Common myeloid progenitor, CD34-positive (primary cell): ENCODE data around the gene ATAD3C.
"Not testable (repeated sequence)": the region's sequence is repeated elsewhere in the genome, so short reads cannot be mapped to it uniquely, and the experiment has no call there.

Experiments
- CTCF ChIA-PET: fragments of 350-600 bp; sonication (Branson Sonifier 250); formaldehyde crosslinking; loops from one replicate; lab custom pipeline; 2021; ENCODE audit warnings: antibody characterized with exemption; lab: Charles Lee
- POLR2A ChIA-PET: fragments of 350-600 bp; sonication (Branson Sonifier 250); formaldehyde crosslinking; loops from one replicate; lab custom pipeline; 2021; ENCODE audit warnings: antibody characterized with exemption; lab: Charles Lee
- DNase-seq, 3 donors: peaks; one replicate each; pipeline versions ENCODE4 v3.0.0 to v3.0.0-alpha.2; 2013
- H3K27ac ChIP-seq, 2 experiments: 1 replicate in 1 of 2; 2 replicates in 1 of 2; pipeline ENCODE4 v1.7.0; 2013; ENCODE audit warnings: inconsistent platforms in 2 of 2, low read length in 2 of 2, mild to moderate bottlenecking in 2 of 2, low read depth in 1 of 2, moderate library complexity in 1 of 2; ENCODE audit not compliant: severe bottlenecking in 2 of 2, insufficient read depth in 1 of 2, poor library complexity in 1 of 2
- H3K27me3 ChIP-seq, 5 experiments: replicated peaks in 2 of 5; 1 replicate in 3 of 5; 2 replicates in 2 of 5; pipeline versions ENCODE4 v1.6.1 to v1.7.0; 2013; ENCODE audit warnings: low read length in 4 of 5, mild to moderate bottlenecking in 2 of 5, moderate library complexity in 2 of 5, inconsistent platforms in 1 of 5; ENCODE audit not compliant: insufficient read depth in 5 of 5, control insufficient read depth in 4 of 5
- H3K36me3 ChIP-seq, 4 experiments: 1 replicate in 2 of 4; 2 replicates in 2 of 4; pipeline versions ENCODE4 v1.6.1 to v1.7.0; 2013; ENCODE audit warnings: low read length in 3 of 4, control low read depth in 1 of 4, mild to moderate bottlenecking in 1 of 4; ENCODE audit not compliant: control insufficient read depth in 4 of 4, insufficient read depth in 4 of 4
- H3K4me1 ChIP-seq, 4 experiments: 1 replicate in 3 of 4; 2 replicates in 1 of 4; pipeline versions ENCODE4 v1.6.1 to v1.7.1; 2013; ENCODE audit warnings: low read length in 3 of 4, mild to moderate bottlenecking in 3 of 4, control low read depth in 1 of 4, inconsistent platforms in 1 of 4, moderate library complexity in 1 of 4; ENCODE audit not compliant: control insufficient read depth in 4 of 4, insufficient read depth in 4 of 4; ENCODE audit errors: control extremely low read depth in 1 of 4
- H3K4me3 ChIP-seq, 7 experiments: 1 replicate in 4 of 7; 2 replicates in 3 of 7; pipeline versions ENCODE4 v1.5.1 to v1.7.0; 2013; ENCODE audit warnings: mild to moderate bottlenecking in 7 of 7, low read length in 6 of 7, moderate library complexity in 6 of 7, inconsistent platforms in 2 of 7, low read depth in 2 of 7, control low read depth in 1 of 7; ENCODE audit not compliant: insufficient read depth in 4 of 7, control insufficient read depth in 1 of 7; ENCODE audit errors: extremely low read depth in 1 of 7
- H3K9me3 ChIP-seq, 5 experiments: 1 replicate in 4 of 5; 2 replicates in 1 of 5; pipeline versions ENCODE4 v1.6.1 to v1.7.1; 2013; ENCODE audit warnings: low read length in 4 of 5, mild to moderate bottlenecking in 2 of 5, inconsistent platforms in 1 of 5, low read depth in 1 of 5, moderate library complexity in 1 of 5; ENCODE audit not compliant: control insufficient read depth in 4 of 5, insufficient read depth in 2 of 5; ENCODE audit errors: control extremely low read depth in 1 of 5
- WGBS: methylation state at CpG from one replicate; pipeline ENCODE4 v1.1.5; 2013; ENCODE audit not compliant: insufficient coverage; 5-methylcytosine and 5-hydroxymethylcytosine counted together

The ATAD3C gene

DNA sequence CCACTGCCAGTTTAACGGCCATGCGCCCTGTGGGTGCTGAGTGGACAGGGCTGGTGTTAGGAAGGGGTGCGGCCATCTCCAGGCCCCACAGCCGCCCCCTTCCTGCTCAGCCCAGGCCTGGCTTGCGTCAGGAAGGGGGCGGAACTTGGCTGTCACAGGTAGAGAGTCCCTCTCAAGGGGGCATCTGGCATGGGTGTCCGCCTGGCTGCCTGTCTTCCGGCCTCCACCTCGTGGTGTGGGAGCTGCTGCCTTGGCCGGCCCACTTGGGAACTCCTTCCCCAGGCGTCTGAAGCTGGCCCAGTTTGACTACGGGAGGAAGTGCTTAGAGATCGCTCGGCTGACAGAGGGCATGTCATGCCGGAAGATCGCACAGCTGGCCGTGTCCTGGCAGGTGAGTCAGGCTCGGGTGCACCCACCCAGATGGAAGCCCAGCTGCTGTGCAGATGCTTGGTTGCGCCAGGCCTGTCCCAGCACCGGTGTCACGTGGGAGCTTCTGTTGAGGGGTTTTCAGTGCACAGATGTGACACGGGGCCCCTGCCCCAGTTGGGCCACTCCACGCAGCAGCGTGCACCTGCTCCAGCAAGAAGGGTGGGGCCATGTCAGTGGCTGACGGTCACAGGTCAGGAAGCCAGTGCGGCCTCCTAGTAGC lies 13.0 kb downstream of the ATAD3C start:
- DNase-seq, result peak in 2 of 3 donors; percentile 47 to 66
- peak overlapping the region in 1 of 7 experiments; percentile 16 for H3K4me3 ChIP-seq
- H3K36me3 ChIP-seq, result no peaks in the 10 kb centered on the region
- WGBS, result 83% methylated on average over 23 of the region's 26 CpGs
- ChIA-PET POLR2A (no interaction called here), CTCF (interaction anchor here (0.8 to 2.1 kb wide), 3 partner anchors 21 to 42 kb away, joined by 3 to 8 read pairs (median 5); no protein-coding TSS in a partner anchor)
- H3K9me3 ChIP-seq, result no peaks in the 10 kb centered on the region
- peaks cover 0 to 2% (median 0%) of the 10 kb centered on the region in 5 experiments for H3K27me3 ChIP-seq
- peaks cover 0 to 21% (median 9%) of the 10 kb centered on the region in 4 experiments for H3K4me1 ChIP-seq
- no peak overlapping the region for H3K27ac ChIP-seq

GRCh38 chr1:1463312-1463711 lies 13.8 kb downstream of the ATAD3C start:
- Histone ChIP-seq H3K9me3 (no peaks in the 10 kb centered on the region), H3K4me3 (no peak overlapping the region), H3K27ac (no peak overlapping the region), H3K4me1 (peaks cover 0 to 21% (median 9%) of the 10 kb centered on the region in 4 experiments), H3K27me3 (peaks cover 0 to 2% (median 0%) of the 10 kb centered on the region in 5 experiments), H3K36me3 (no peaks in the 10 kb centered on the region)
- ChIA-PET CTCF (interaction anchor here (1.5 to 2.1 kb wide), 2 partner anchors 22 to 42 kb away, joined by 5 to 8 read pairs; no protein-coding TSS in a partner anchor), POLR2A (interaction anchor here (0.6 kb wide), 1 partner anchor 13 kb away, joined by 3 read pairs; no protein-coding TSS in a partner anchor)
- no peak for DNase-seq
- WGBS, result 100% methylated on average over 4 of the region's 7 CpGs

DNA sequence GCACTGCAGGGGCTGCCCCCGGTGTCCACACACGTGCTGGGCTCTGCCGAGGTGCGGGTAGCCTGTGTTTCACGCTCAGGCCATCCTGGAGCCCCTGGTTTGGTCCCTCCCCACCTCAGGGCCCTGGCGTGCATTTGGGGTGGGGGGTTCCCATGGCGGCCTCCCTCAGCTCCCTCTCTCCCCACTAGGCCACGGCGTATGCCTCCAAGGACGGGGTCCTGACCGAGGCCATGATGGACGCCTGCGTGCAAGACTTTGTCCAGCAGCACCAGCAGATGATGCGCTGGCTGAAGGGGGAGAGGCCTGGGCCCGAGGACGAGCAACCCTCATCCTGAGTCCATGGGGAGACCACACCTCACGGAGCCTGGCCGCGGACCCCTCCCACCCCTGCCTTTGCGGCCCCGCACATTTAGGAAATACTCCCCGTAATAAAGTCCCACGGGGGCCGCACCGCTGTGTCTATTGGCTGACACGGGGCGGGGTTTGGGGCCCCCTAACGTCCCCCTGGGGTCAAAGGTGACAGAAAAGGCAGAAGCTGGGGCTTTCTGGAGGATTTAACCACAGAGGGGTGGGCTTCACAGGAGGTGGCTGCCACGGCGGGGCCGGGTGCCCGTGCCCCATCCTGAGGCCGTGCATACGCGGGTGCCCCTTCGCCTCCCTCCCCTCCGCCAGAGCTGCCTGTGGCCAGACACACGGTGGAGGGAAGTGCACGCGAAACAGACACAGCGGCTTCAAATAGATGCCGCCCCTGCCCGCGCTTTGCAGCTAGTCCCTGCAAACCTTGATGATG lies 18.9 kb downstream of the ATAD3C start:
- POLR2A ChIA-PET, H3K27me3 ChIP-seq, H3K27ac ChIP-seq, H3K36me3 ChIP-seq, H3K4me3 ChIP-seq, CTCF ChIA-PET, H3K9me3 ChIP-seq: not testable (repeated sequence)
- WGBS, result 91% methylated on average over 7 of the region's 44 CpGs
- DNase-seq, result peak in 2 of 3 donors; percentile 17 to 30
- peaks cover 7 to 19% (median 14%) of the 10 kb centered on the region in 4 experiments for H3K4me1 ChIP-seq

- Histone ChIP-seq H3K27ac (peak overlapping the region; percentile 66 to 84), H3K4me1 (peaks cover 7 to 23% (median 14%) of the 10 kb centered on the region in 4 experiments), H3K4me3 (peak overlapping the region; percentile 50 to 92 (median 85)), H3K27me3 (no peaks in the 10 kb centered on the region), H3K36me3 (peaks cover 0 to 2% (median 0%) of the 10 kb centered on the region in 4 experiments), H3K9me3 (no peaks in the 10 kb centered on the region)
- 33% methylated on average over 9 of the region's 16 CpGs for WGBS
- peak in 2 of 3 donors; percentile 37 to 54 for DNase-seq
- ChIA-PET POLR2A (no interaction called here), CTCF (no interaction called here)
These were observed 21.3 kb downstream of the ATAD3C start for GRCh38 chr1:1470626-1471388.

GRCh38 chr1:1471389-1472052 lies 22.0 kb downstream of the ATAD3C start, which contains the start of gene ATAD3B:
ATAD3B (plus strand) TSS chr1:1471765; CDS start chr1:1471885, 120 bp downstream.
- Histone ChIP-seq H3K36me3 (peaks cover 0 to 2% (median 0%) of the 10 kb centered on the region in 4 experiments), H3K27ac (peak within 1 kb of the TSS; percentile 66 to 84), H3K4me3 (peak within 1 kb of the TSS; percentile 50 to 92 (median 85)), H3K27me3 (no peaks in the 10 kb centered on the region), H3K4me1 (peaks cover 7 to 23% (median 14%) of the 10 kb centered on the region in 4 experiments), H3K9me3 (no peaks in the 10 kb centered on the region)
- POLR2A ChIA-PET, result no interaction called here
- under 1% methylated on average over 42 of the region's 87 CpGs for WGBS
- peak; percentile 92 to 95 (median 92) for DNase-seq
- CTCF ChIA-PET, result no interaction called here

DNA sequence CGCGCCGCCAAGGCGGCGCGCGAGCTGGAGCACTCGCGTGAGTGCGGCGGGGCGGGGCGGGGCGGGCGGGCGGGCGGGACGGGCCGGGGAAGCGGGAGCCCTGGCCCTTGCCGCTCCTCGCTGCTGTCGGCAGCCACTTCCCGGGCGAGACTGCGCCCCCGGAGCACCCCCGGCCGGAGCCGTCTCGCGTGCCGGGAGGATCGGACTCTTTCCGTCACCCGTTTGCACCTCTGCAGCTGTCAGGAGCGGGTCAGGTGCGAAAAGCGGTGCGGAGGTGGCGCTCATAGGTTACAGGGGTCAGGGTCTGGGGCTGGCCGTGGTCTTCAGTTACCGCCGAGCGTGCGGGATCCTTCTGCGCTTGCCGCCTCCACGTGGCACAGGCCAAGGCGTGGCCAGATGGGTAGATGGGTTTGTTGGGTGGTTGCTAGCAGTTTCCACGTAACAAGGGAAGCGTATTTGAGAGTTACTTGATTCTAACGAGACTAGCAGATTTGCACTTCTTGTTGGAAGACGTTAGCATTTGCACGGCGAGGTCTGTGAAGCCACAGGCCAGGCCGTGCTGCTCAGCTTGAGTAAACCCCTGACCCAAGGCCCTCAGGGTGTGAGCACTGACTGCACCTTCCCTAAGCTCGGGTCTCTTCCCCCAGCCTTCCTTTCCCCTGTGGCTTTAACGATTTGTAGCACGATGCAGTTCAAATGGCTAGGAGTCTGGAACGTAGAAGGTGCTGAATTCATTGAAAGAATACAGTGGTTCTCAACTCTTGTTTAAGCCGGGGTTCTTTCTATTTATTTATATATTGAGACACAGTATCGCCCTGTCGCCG lies 22.8 kb downstream of the ATAD3C start:
- POLR2A ChIA-PET, H3K36me3 ChIP-seq, H3K27me3 ChIP-seq, H3K9me3 ChIP-seq, CTCF ChIA-PET, DNase-seq: not testable (repeated sequence)
- Histone ChIP-seq H3K4me1 (peaks cover 7 to 23% (median 14%) of the 10 kb centered on the region in 4 experiments), H3K4me3 (peak overlapping the region; percentile 30 to 92 (median 79)), H3K27ac (peak overlapping the region in 1 of 2 experiments; percentile 56)
- WGBS, result 16% methylated on average over 14 of the region's 65 CpGs
